GM12878 (cell line): ENCODE data around the gene SCYL3. TPM values are rescaled to one million over a fixed set of nuclear protein-coding genes. Genes with fewer than 3 reads are reported as not detected.

Experiments used
- ATAC-seq: fragments of 200-7000 bp; cut with Tn5 transposase; 3 replicates; pipeline ENCODE4 v1.9.1; 2020; ENCODE audit warnings: mild to moderate bottlenecking, moderate library complexity
- BruUV-seq: library from RNA; stranded (reverse); fragments of 400-500 nt; replicated peaks from 2 replicates; lab custom pipeline; 2021; lab: Mats Ljungman, UMichigan
- CTCF ChIA-PET: fragments of 300-600 bp; sonication (Branson Sonifier 250); formaldehyde crosslinking; extraction: SDS; loops from one replicate; lab custom pipeline; 2021; ENCODE audit warnings: inconsistent platforms; lab: Yijun Ruan, JAX
- POLR2A ChIA-PET: fragments of 350-600 bp; formaldehyde crosslinking; extraction: SDS; loops from one replicate; lab custom pipeline; 2021; ENCODE audit warnings: inconsistent platforms; lab: Charles Lee
- RAD21 ChIA-PET: fragments of 300-600 bp; sonication (Branson Sonifier 250); formaldehyde crosslinking; loops from one replicate; lab custom pipeline; 2023; ENCODE audit warnings: antibody characterized with exemption; ENCODE audit not compliant: unreplicated experiment; lab: Charles Lee
- SMC1A ChIA-PET: fragments of 300-600 bp; sonication (Branson Sonifier 250); formaldehyde crosslinking; loops from one replicate; lab custom pipeline; 2023; ENCODE audit not compliant: unreplicated experiment, uncharacterized antibody; lab: Charles Lee
- DNase-seq: peaks from one replicate; pipeline ENCODE4 v3.0.0-alpha.2; 2011; ENCODE audit warnings: low read depth, low spot score
- FAIRE-seq: peaks from 3 replicates; lab custom pipeline; 2011; peaks lifted over from hg19 to GRCh38; lab: Jason Lieb, UNC
- H2AFZ ChIP-seq: 2 replicates; pipeline ENCODE4 v1.6.0; 2011; ENCODE audit warnings: low read depth, low read length, control low read depth; ENCODE audit not compliant: control insufficient read depth
- H3K27ac ChIP-seq: 2 replicates; pipeline ENCODE4 v1.5.1; 2011; ENCODE audit warnings: control low read depth; ENCODE audit not compliant: control insufficient read depth, insufficient read depth
- H3K27me3 ChIP-seq, 2 experiments: replicated peaks in 1 of 2; 2 replicates each; pipeline versions ENCODE4 v1.6.0 to v1.6.1; 2011; ENCODE audit warnings: low read length in 1 of 2; ENCODE audit not compliant: control insufficient read depth in 2 of 2, insufficient read depth in 2 of 2
- H3K36me3 ChIP-seq, 2 experiments: 2 replicates each; pipeline ENCODE4 v1.5.1; 2011; ENCODE audit warnings: low read length in 1 of 2; ENCODE audit not compliant: control insufficient read depth in 2 of 2, insufficient read depth in 2 of 2
- H3K4me1 ChIP-seq: 2 replicates; pipeline ENCODE4 v1.6.1; 2011; ENCODE audit warnings: mild to moderate bottlenecking, low read length, moderate library complexity, mixed read lengths; ENCODE audit not compliant: control insufficient read depth, insufficient read depth
- H3K4me2 ChIP-seq: 2 replicates; pipeline ENCODE4 v1.6.0; 2011; ENCODE audit warnings: control low read depth; ENCODE audit not compliant: control insufficient read depth, insufficient read depth
- H3K4me3 ChIP-seq: fragments of 200-600 bp; sonication (generic); 2 replicates; pipeline ENCODE4 v1.5.1; 2016
- H3K79me2 ChIP-seq: 2 replicates; pipeline ENCODE4 v1.6.0; 2011; ENCODE audit warnings: low read length; ENCODE audit not compliant: control insufficient read depth, insufficient read depth
- H3K9ac ChIP-seq: 2 replicates; pipeline ENCODE4 v1.8.0; 2011; ENCODE audit warnings: low read length, control low read depth, mixed read lengths; ENCODE audit not compliant: control insufficient read depth, insufficient read depth
- H3K9me3 ChIP-seq: replicated peaks from 3 replicates; pipeline ENCODE4 v1.5.1; 2011; ENCODE audit warnings: mild to moderate bottlenecking, low read length; ENCODE audit not compliant: control insufficient read depth, insufficient read depth
- H4K20me1 ChIP-seq: 2 replicates; pipeline ENCODE4 v1.6.0; 2011; ENCODE audit not compliant: control insufficient read depth, insufficient read depth
- CHD2 ChIP-seq: IDR thresholded peaks from 2 replicates; pipeline ENCODE4 v1.6.1; 2011; ENCODE audit warnings: low read depth, low read length, improper control_type of control experiment, borderline replicate concordance
- EZH2 ChIP-seq: IDR thresholded peaks from 2 replicates; pipeline ENCODE4 v1.6.1; 2012; ENCODE audit warnings: low read depth, mild to moderate bottlenecking, control low read depth, inconsistent platforms, low read length, borderline replicate concordance; ENCODE audit not compliant: control insufficient read depth
- HDAC2 ChIP-seq: fragments of 200-600 bp; sonication (generic); IDR thresholded peaks from 2 replicates; pipeline ENCODE4 v1.6.1; 2017
- IKZF2 ChIP-seq, 2 experiments: fragments of 450-650 bp; IDR thresholded peaks; 2 replicates each; pipeline ENCODE4 v1.6.1; 2017; ENCODE audit warnings: mild to moderate bottlenecking in 2 of 2, moderate library complexity in 2 of 2
- MXI1 ChIP-seq: fragments of 150-350 bp; IDR thresholded peaks from 2 replicates; pipeline ENCODE4 v1.6.1; 2011; ENCODE audit warnings: low read depth, mild to moderate bottlenecking, inconsistent platforms, low read length, improper control_type of control experiment
- MYC ChIP-seq: IDR thresholded peaks from 2 replicates; pipeline ENCODE4 v1.6.1; 2011; ENCODE audit warnings: mild to moderate bottlenecking, low read length, moderate library complexity, inconsistent platforms; ENCODE audit not compliant: insufficient read depth, insufficient replicate concordance, insufficient read length, severe bottlenecking
- NFXL1 ChIP-seq: fragments of 450-650 bp; IDR thresholded peaks from 2 replicates; pipeline ENCODE4 v1.6.1; 2017; ENCODE audit warnings: antibody characterized with exemption, mild to moderate bottlenecking, borderline replicate concordance
- NFYB ChIP-seq: IDR thresholded peaks from 2 replicates; pipeline ENCODE4 v1.6.1; 2011; ENCODE audit warnings: low read depth, mild to moderate bottlenecking, low read length, improper control_type of control experiment, moderate library complexity; ENCODE audit not compliant: insufficient read depth
- SIX5 ChIP-seq: IDR thresholded peaks from 2 replicates; pipeline ENCODE4 v1.6.1; 2011; ENCODE audit warnings: mild to moderate bottlenecking, low read depth, low read length, moderate library complexity; ENCODE audit not compliant: severe bottlenecking
- SMAD1 ChIP-seq: fragments of 450-650 bp; IDR thresholded peaks from 2 replicates; pipeline ENCODE4 v1.6.1; 2018; ENCODE audit warnings: mild to moderate bottlenecking, low read depth; ENCODE audit not compliant: partially characterized antibody
- SREBF1 ChIP-seq: IDR thresholded peaks from 2 replicates; pipeline ENCODE4 v1.6.1; 2012; ENCODE audit warnings: mild to moderate bottlenecking, low read length
- TCF7 ChIP-seq: IDR thresholded peaks from 2 replicates; pipeline ENCODE4 v1.6.1; 2014; ENCODE audit warnings: antibody characterized with exemption, borderline replicate concordance
- USF1 ChIP-seq: IDR thresholded peaks from 2 replicates; pipeline ENCODE4 v1.6.1; 2011; ENCODE audit warnings: borderline replicate concordance, low read depth, mild to moderate bottlenecking, moderate library complexity, mixed read lengths, low read length; ENCODE audit not compliant: insufficient read depth; ENCODE audit errors: extremely low read length
- YY1 ChIP-seq: IDR thresholded peaks from 2 replicates; pipeline ENCODE4 v1.6.1; 2011; ENCODE audit warnings: low read depth, mild to moderate bottlenecking, low read length
- WGBS: methylation state at CpG from one replicate; pipeline ENCODE4 v1.1.6; 2016; ENCODE audit warnings: low lambda C conversion rate; ENCODE audit not compliant: insufficient replicate concordance, insufficient coverage; ENCODE audit errors: missing lambda C conversion rate; 5-methylcytosine and 5-hydroxymethylcytosine counted together
- in situ Hi-C: fragments of 300-500 bp; cut with MboI; formaldehyde crosslinking; loops from 9 replicates; pipeline ENCODE4 v1.14.3; 2018; ENCODE audit warnings: mixed read lengths
- intact Hi-C: fragments of 100-400 bp; cut with micrococcal nuclease; formaldehyde crosslinking; loops from one replicate; pipeline ENCODE4 v1.14.2; 2022; ENCODE audit not compliant: unreplicated experiment
- polyA plus RNA-seq, 11 experiments: library from polyadenylated mRNA; depleted of rRNA in 4 of 11; unstranded in 6 of 11; stranded (reverse) in 5 of 11; fragments of >200 nt; fragmentation: Nextera tagmentation in 4 of 11; fragmentation: Illumina TruSeq in 1 of 11; extraction: Ambion mirVana in 4 of 11; extraction: Trizol in 1 of 11; gene quantifications; 1 replicate in 1 of 11; 2 replicates in 10 of 11; pipeline versions ENCODE4 v1.2.1 to v1.2.3, GENCODE V29; 2011 to 2016; ENCODE audit warnings: inconsistent platforms in 2 of 11, missing spikeins in 2 of 11, low read depth in 1 of 11
- total RNA-seq, 4 experiments: library from RNA; depleted of rRNA in 3 of 4; stranded (reverse); fragments of >200 nt in 3 of 4; fragmentation: Illumina TruSeq in 1 of 4; extraction: Trizol in 1 of 4; gene quantifications; 2 replicates each; pipeline versions ENCODE4 v1.2.1 to v1.2.3, GENCODE V29; 2013 to 2021

The SCYL3 gene
- total and polyA plus RNA-seq, 10 of the 15 experiments (the other 5 are each of a cell fraction or from before 2014, with no cell fraction given), result 4.3 to 14.3 (median 10.3) TPM

DNA sequence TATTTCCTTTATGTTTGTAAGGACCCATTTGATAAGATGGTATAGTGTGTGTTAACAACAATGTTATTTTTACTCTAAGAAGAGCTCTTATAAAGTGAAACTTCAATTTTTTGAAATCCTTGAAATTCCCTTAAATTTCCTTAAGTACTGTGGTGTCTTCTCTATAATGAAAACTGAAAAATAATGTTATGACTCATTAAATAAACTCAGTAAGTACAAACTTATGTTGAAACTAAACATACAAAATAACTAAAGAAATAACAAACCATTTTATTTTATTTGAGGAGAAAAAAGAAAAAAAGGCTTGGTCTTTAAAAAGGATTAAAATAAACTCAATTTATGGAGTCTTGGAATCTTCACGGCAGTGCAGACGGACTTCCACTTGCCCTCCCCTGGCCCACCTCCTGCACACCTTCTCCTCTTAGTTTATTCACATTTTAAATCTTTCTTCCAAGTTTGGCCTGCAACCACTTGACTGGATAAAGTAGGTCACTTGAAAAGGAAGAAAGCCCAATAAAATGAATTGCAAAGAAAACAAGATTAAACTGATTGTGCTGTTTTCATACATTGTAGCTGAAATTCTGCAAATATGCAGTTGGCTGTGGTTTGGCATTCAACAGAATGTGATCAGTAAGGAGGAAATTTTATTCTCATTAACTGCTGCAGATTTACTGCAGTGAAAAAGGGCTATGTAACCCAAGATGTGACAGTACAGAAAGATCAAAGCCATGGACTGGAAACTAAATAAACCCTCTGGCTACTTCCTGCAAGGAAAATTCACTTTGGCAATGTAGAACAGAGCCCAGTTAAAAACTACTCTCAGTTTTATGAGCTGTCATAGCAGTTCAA, 48.5 kb upstream of the SCYL3 start:
- Histone ChIP-seq H3K4me3 (no peak overlapping the region), H3K27ac (no peak overlapping the region), H3K9ac (no peak overlapping the region), H2AFZ (no peak overlapping the region), H3K79me2 (no peaks in the 10 kb centered on the region), H3K4me2 (no peak overlapping the region), H3K27me3 (no peaks in the 10 kb centered on the region), H3K4me1 (no peaks in the 10 kb centered on the region), H3K9me3 (no peaks in the 10 kb centered on the region), H3K36me3 (peaks cover 2 to 7% of the 10 kb centered on the region in 2 experiments; a peak in 2 of 4 replicates), H4K20me1 (no peaks in the 10 kb centered on the region)
- ChIA-PET SMC1A (interaction anchor here (0.7 to 1.3 kb wide), 7 partner anchors 10 to 745 kb away, joined by 3 to 5 read pairs (median 5); no protein-coding TSS in a partner anchor), POLR2A (no interaction called here), CTCF (no interaction called here), RAD21 (interaction anchor here (1.8 kb wide), 1 partner anchor 12 kb away, joined by 5 read pairs; no protein-coding TSS in a partner anchor)
- intact Hi-C loops (no loop called here), in situ Hi-C loops (no loop called here)
- TF ChIP-seq USF1 (no peak), EZH2 (no peak), MXI1 (no peak), HDAC2 (no peak), CHD2 (no peak), MYC (no peak), TCF7 (no peak), NFXL1 (no peak), SMAD1 (no peak), IKZF2 (IDR thresholded peaks at IDR 0.05) (no peak), SIX5 (no peak), YY1 (no peak), SREBF1 (no peak), NFYB (no peak)
- ATAC-seq (no peak), FAIRE-seq (no peak), DNase-seq (no peak)
- no TSS peak for BruUV-seq
- WGBS, result 96% methylated on average over 2 of the region's 2 CpGs
